GM12892 (cell line): ENCODE measurements around the gene CDKL1.
"Not testable (repeated sequence)": the region's sequence is repeated elsewhere in the genome, so short reads cannot be mapped to it uniquely, and the experiment has no call there.

ENCODE experiments used
- DNase-seq: peaks from one replicate; pipeline ENCODE4 v3.0.0; 2011; ENCODE audit not compliant: insufficient read length
- FAIRE-seq: peaks from 2 replicates; lab custom pipeline; 2011; peaks lifted over from hg19 to GRCh38; lab: Jason Lieb, UNC
- POLR2A ChIP-seq: IDR thresholded peaks from 2 replicates; pipeline ENCODE4 v1.6.1; 2011; ENCODE audit warnings: low read depth, low read length, control low read depth
- POLR2AphosphoS5 ChIP-seq: IDR thresholded peaks from 2 replicates; pipeline ENCODE4 v1.6.1; 2011; ENCODE audit warnings: low read depth, low read length, control low read depth
- TAF1 ChIP-seq: IDR thresholded peaks from 2 replicates; pipeline ENCODE4 v1.6.1; 2011; ENCODE audit warnings: low read depth, mild to moderate bottlenecking, control low read depth, low read length, borderline replicate concordance

Gene CDKL1

GRCh38 chr14:50363714-50364111, 33.0 kb downstream of the CDKL1 start:
- FAIRE-seq (peak; percentile 91), DNase-seq (peak; percentile 50)
- no peak for TF ChIP-seq TAF1
- peak; percentile 61; the same call in 1 of the 2 replicates for TF ChIP-seq POLR2A
- TF ChIP-seq POLR2AphosphoS5: peak; percentile 62

GRCh38 chr14:50362764-50363713, 33.6 kb downstream of the CDKL1 start:
- no peak for DNase-seq
- TF ChIP-seq TAF1 (no peak), POLR2AphosphoS5 (0 out of 2 replicates have a peak, but pooled peaks have one; percentile 20), POLR2A (peak; percentile 63)
- FAIRE-seq: no peak

DNA sequence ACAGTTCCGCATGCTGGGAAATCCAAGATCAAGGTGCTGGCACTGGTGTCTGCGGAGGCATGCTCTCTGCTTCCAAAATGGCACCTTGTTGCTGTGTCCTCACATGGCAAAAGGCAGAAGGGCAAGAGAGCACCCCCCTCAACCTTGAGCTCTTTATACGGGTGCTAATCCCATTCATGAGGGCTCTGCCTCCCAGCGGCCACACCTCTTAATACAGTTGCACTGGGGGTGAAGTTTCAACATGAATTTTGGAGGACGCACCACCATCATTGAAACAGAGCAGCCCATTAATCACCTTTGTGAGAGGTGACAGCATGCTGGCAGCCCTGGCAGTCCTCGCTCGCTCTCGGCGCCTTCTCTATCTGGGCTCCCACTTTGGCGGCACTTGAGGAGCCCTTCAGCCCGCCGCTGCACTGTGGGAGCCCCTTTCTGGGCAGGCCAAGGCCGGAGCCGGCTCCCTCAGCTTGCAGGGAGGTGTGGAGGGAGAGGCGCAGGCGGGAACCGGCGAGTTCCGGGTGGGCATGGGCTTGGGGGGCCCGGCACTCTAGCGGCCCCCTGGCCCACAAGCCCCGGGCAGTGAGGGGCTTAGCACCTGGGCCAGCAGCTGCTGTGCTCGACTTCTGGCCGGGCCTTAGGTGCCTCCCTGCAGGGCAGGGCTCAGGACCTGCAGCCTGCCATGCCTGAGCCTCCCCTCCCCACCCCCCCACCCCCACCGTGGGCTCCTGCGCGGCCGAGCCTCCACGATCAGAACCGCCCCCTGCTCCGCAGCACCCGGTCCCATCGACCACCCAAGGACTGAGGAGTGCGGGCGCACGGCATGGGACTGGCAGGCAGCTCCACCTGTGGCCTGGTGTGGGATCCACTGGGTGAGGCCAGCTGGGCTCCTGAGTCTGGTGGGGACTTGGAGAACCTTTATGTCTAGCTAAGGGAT, 34.9 kb downstream of the CDKL1 start:
- FAIRE-seq, DNase-seq: not testable (repeated sequence)

GRCh38 chr14:50360851-50361250, 35.8 kb downstream of the CDKL1 start:
- TF ChIP-seq TAF1 (no peak), POLR2A (no peak), POLR2AphosphoS5 (no peak)
- DNase-seq (no peak), FAIRE-seq (no peak)

DNA sequence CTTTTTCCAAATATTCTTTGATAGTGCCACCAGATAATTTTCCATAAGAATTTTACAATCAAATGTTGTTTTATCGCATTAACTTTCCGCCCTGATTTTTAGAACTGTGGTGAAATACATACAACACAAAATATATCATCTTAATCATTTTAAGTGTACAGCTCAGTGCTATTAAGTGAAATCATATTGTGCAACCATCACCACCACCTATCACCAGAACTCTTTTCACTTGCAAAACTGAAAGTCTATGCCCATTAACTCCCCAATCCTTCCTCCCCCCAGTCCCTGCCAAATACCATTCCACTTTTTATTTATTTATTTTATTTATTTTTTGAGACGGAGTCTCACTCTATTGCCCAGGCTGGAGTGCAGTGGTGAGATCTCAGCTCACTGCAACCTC, 36.6 kb downstream of the CDKL1 start:
- FAIRE-seq: no peak
- DNase-seq: no peak
- TF ChIP-seq TAF1 (no peak), POLR2A (no peak)

GRCh38 chr14:50359631-50360030, 37.0 kb downstream of the CDKL1 start:
- DNase-seq (no peak), FAIRE-seq (no peak)

DNA sequence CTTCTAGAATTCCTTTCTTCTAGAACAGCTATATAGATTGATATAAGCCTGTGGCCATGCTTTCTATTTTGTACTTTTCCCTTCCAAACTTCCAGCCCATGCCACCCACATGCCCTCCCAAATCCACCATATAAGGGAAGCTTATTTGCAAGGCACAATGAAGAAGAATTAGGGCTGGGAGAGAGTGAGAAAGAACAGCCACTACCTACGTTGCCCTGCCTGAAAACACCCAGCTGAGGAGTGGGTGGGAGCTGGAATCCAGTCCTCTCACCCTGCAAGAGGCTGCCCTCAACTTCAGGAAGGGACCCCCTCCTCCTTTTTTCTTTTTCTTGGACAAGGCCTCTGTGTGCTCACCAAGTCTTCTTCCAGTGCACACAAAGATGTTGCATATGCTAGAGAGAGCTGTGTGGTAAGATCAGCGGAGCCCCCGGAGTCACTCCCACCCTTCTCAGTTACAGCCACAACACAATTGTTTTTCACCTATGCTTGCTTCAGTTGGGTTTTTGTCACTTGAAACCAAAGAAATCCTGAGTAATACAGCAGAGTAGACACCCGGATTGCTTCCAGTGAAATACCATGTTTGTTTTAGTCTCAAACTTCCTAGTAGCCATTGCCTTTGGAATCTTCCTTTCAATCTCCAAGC, 38.8 kb downstream of the CDKL1 start:
- no peak for FAIRE-seq
- DNase-seq: no peak
- no peak for TF ChIP-seq POLR2A
- no peak for TF ChIP-seq TAF1
- no peak for TF ChIP-seq POLR2AphosphoS5

More at GRCh38 chr14:50359631-50360030, 37.0 kb downstream of the CDKL1 start:
- TF ChIP-seq POLR2AphosphoS5 (no peak), TAF1 (no peak)

DNA sequence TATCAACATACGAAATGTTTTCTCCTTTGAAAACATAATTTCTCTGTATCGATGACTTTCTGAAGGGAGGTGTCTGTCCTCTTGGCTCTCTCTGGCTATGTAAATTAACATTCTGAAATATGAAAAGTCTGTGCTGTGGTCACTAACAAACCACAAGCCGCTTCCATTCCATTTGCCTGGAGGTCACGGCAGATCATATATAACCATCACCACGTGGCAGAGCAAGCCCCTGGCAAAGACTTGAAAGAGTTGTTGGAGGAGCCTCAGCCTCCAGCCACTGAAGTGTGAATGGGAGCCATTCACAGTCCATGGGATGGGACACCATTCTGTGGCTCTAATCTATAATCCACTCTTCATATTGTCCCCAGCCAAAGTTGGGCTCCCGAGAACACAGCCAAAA, 39.6 kb downstream of the CDKL1 start:
- DNase-seq (no peak), FAIRE-seq (no peak)
- no peak for TF ChIP-seq POLR2AphosphoS5

DNA sequence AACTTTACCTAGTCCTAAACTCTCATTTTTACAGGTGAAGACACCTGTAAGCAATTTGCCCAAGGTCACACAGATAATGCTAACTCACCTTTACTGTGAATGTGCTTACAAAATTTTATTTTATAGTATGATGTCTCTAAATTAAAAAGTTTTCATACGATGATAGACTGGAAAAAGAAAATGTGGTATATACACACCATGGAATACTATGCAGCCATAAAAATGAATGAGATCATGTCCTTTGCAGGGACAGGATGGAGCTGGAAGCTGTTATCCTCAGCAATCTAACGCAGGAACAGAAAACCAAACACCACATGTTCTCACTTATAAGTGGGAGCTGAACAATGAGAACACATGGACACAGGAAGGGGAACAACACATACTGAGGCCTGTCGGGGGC, 40.4 kb downstream of the CDKL1 start:
- not testable (repeated sequence) for FAIRE-seq

DNA sequence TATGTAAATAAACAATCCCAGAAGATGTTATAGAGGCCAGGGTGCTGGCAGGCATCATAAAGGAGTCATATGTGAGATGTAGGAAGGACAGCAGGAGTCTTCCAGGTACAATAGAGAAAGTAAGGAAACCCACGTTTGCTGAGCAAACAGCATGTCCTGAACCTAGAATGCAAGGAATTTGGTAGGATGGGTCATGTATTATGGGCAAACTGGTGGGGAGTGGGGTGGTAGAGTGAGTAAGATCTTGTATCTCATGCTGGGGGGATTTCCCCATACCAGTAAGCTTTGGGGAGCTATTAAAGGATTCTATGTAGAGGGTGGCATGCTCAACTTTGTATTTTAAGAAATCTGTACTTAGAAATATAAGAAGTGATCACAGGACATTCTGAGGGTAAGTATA, 41.0 kb downstream of the CDKL1 start:
- no peak for FAIRE-seq
- no peak for DNase-seq
- TF ChIP-seq POLR2A (no peak), TAF1 (no peak), POLR2AphosphoS5 (no peak)

More for the DNA sequence above, 40.4 kb downstream of the CDKL1 start:
- not testable (repeated sequence) for DNase-seq

- DNase-seq (no peak), FAIRE-seq (no peak)
- no peak for TF ChIP-seq POLR2A
Observed at GRCh38 chr14:50354527-50354926, 42.2 kb downstream of the CDKL1 start.
